ENCODE measurements around the gene GOLGA8F. TPM values are rescaled to one million over a fixed set of nuclear protein-coding genes. Genes with fewer than 3 reads are reported as not detected.
"Not testable (repeated sequence)": the region's sequence is repeated elsewhere in the genome, so short reads cannot be mapped to it uniquely, and the experiment has no call there.

The GOLGA8F gene, protein sequence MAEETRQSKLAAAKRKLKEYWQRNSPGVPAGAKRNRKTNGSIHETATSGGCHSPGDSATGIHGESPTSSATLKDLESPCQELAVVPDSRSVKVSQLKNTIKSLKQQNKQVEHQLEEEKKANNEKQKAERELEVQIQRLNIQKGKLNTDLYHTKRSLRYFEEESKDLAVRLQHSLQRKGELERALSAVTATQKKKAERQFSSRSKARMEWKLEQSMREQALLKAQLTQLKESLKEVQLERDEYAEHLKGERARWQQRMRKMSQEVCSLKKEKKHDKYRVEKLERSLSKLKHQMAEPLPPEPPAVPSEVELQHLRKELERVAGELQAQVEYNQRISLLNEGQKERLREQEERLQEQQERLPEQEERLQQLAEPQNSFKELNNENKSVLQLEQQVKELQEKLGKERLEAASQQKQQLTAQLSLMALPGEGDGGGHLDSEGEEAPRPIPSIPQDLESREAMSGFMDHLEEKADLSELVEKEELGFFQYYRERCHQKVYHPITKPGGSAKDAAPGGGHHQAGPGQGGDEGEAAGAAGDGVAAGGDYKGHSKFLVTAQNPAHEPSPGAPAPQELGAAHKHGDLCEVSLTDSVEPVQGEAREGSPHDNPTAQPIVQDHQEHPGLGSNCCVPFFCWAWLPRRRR
- not detected for polyA plus RNA-seq

DNA sequence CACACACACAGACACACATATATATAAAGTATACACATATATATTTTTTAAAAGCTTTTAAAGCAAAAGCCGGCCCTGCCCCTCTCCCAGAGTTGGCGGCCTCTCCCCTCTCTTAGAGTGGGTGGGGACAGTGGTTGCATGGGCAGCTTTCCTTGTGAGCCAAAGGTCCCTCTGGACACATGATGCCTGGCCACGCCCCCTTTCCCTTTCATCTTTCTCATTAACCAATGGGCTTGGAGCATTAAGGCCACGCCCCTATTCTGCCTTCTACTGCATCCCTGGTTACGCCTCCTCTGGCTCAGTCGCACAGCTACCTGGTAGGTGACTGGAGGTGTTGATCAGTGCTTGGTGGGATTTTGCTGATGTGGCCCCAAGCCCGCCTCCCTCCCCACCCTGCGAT, at the start of gene GOLGA8F:
Gene GOLGA8F, plus strand, starts transcription at position 301 of the 400 bp plus-strand sequence. Its CDS starts 98 bp downstream, at position 399.
- not testable (repeated sequence) for H3K27me3 ChIP-seq (ENCODE audit: control insufficient read depth in 1 of 2, insufficient read depth in 2 of 2, low read length in 2 of 2); H3K9me3 ChIP-seq (ENCODE audit: control insufficient read depth in 2 of 2, insufficient read depth in 1 of 2, low read depth in 1 of 2, low read length in 1 of 2); H3K4me3 ChIP-seq (ENCODE audit: low read depth in 1 of 2, low read length in 2 of 2); H3K27ac ChIP-seq (ENCODE audit: low read depth in 2 of 2, low read length in 1 of 2); H3K36me3 ChIP-seq (ENCODE audit: control insufficient read depth in 2 of 2, insufficient read depth in 2 of 2, low read length in 1 of 2); H3K4me1 ChIP-seq (ENCODE audit: control insufficient read depth in 2 of 2, insufficient read depth in 2 of 2, low read length in 1 of 2)
- WGBS, 2 donors, result no CpG with 5 or more reads among the region's 8 CpGs

DNA sequence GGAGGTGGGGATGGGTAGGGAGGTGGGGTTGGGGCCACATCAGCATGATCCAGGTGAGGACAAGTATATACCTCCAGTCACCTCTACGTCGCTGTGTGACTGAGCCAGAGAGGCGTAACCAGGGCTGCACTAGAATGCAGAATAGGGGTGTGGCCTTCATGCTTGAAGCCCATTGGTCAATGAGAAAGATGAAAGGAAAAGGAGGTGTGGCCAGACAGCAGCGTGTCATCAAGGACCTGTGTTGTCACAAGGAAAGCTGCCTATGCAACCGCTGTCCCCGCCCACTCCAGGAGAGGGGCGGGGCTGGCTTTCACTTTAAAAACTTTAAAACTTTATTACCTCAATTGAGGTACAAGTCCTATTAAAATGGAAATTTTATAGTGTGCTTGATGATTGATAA, 20.5 kb upstream of the GOLGA8F start, which contains the start of gene GOLGA6L24:
Gene GOLGA6L24, minus strand, starts transcription at position 101 of the 400 bp plus-strand sequence. Its CDS starts 61 bp downstream, at position 40.
- not testable (repeated sequence) for H3K27ac ChIP-seq (ENCODE audit: low read depth in 2 of 2, low read length in 1 of 2); H3K9me3 ChIP-seq (ENCODE audit: control insufficient read depth in 2 of 2, insufficient read depth in 1 of 2, low read depth in 1 of 2, low read length in 1 of 2); H3K36me3 ChIP-seq (ENCODE audit: control insufficient read depth in 2 of 2, insufficient read depth in 2 of 2, low read length in 1 of 2); H3K4me1 ChIP-seq (ENCODE audit: control insufficient read depth in 2 of 2, insufficient read depth in 2 of 2, low read length in 1 of 2); H3K27me3 ChIP-seq (ENCODE audit: control insufficient read depth in 1 of 2, insufficient read depth in 2 of 2, low read length in 2 of 2); H3K4me3 ChIP-seq (ENCODE audit: low read depth in 1 of 2, low read length in 2 of 2)
- no CpG with 5 or more reads among the region's 7 CpGs for WGBS, 2 donors

DNA sequence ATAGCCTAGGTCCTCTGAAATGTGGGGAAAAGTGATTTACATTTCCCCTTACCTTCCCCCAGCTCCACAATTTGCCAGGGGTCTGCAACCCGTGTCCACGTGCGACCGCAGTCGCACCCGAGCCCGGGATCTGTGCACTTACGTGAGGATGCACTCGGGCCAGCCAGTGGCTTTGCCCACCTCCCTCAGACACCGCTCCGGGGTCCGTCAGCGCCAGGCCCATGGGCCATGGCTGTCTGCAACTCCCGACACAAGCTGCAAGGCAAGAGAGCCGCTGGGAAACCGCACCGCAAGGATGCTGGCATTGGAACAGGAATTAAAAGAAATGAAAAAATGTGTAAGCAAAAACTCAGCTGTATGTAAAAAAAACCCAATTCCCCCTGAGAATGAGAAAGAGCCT, 13.0 kb upstream of the GOLGA8F start:
- WGBS, 2 donors, result 92 to 95% methylated on average over 7 to 12 of the region's 17 CpGs
- H3K4me1 ChIP-seq (ENCODE audit: control insufficient read depth in 2 of 2, insufficient read depth in 2 of 2, low read length in 1 of 2); H3K36me3 ChIP-seq (ENCODE audit: control insufficient read depth in 2 of 2, insufficient read depth in 2 of 2, low read length in 1 of 2); H3K27ac ChIP-seq (ENCODE audit: low read depth in 2 of 2, low read length in 1 of 2); H3K9me3 ChIP-seq (ENCODE audit: control insufficient read depth in 2 of 2, insufficient read depth in 1 of 2, low read depth in 1 of 2, low read length in 1 of 2); H3K27me3 ChIP-seq (ENCODE audit: control insufficient read depth in 1 of 2, insufficient read depth in 2 of 2, low read length in 2 of 2); H3K4me3 ChIP-seq (ENCODE audit: low read depth in 1 of 2, low read length in 2 of 2): not testable (repeated sequence)

DNA sequence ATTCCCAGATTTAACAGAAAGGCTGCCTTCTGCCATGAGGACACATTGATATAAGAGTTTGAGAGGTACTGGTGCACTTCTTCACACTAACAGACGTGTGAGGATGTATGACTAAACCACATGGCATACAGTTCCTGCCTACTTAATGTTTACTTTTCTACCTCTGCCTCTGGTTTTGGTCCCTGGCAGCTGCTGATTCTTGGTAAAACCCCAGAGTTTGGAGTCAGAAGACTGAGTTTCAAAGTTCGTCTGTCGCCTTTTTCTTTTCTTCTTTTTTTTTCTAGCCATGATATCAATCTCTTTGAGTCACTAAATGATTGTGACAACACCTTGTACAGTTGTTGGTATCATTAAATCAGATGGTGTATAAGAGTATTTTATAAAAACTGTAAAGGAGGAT, 1.6 kb downstream of the GOLGA8F start:
- 40 to 51% methylated on average over 2 of the region's 3 CpGs for WGBS, 2 donors
- H3K4me1 ChIP-seq (ENCODE audit: control insufficient read depth in 2 of 2, insufficient read depth in 2 of 2, low read length in 1 of 2); H3K9me3 ChIP-seq (ENCODE audit: control insufficient read depth in 2 of 2, insufficient read depth in 1 of 2, low read depth in 1 of 2, low read length in 1 of 2); H3K27me3 ChIP-seq (ENCODE audit: control insufficient read depth in 1 of 2, insufficient read depth in 2 of 2, low read length in 2 of 2); H3K4me3 ChIP-seq (ENCODE audit: low read depth in 1 of 2, low read length in 2 of 2); H3K36me3 ChIP-seq (ENCODE audit: control insufficient read depth in 2 of 2, insufficient read depth in 2 of 2, low read length in 1 of 2); H3K27ac ChIP-seq (ENCODE audit: low read depth in 2 of 2, low read length in 1 of 2): not testable (repeated sequence)

DNA sequence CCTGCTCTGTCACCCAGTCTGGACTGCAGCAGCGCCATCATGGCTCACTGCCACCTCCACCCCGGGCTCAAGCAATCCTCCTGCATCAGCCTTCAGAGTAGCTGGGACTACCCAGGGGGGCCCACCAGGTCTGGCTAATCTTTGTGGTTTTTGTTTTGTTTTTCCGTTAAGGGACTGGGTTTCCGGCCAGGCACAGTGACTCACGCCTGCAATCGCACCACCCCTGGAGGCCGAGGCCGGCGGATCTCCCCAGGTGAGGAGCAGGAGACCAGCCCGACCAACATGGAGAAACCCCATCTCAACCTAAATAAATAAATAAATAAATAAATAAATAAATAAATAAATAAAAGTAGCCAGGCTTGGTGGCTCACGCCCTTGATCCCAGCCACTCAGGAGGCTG, 17.6 kb downstream of the GOLGA8F start:
- H3K36me3 ChIP-seq (ENCODE audit: control insufficient read depth in 2 of 2, insufficient read depth in 2 of 2, low read length in 1 of 2); H3K27ac ChIP-seq (ENCODE audit: low read depth in 2 of 2, low read length in 1 of 2); H3K27me3 ChIP-seq (ENCODE audit: control insufficient read depth in 1 of 2, insufficient read depth in 2 of 2, low read length in 2 of 2); H3K9me3 ChIP-seq (ENCODE audit: control insufficient read depth in 2 of 2, insufficient read depth in 1 of 2, low read depth in 1 of 2, low read length in 1 of 2); H3K4me3 ChIP-seq (ENCODE audit: low read depth in 1 of 2, low read length in 2 of 2); H3K4me1 ChIP-seq (ENCODE audit: control insufficient read depth in 2 of 2, insufficient read depth in 2 of 2, low read length in 1 of 2): not testable (repeated sequence)
- WGBS, 2 donors, result 86 to 100% methylated on average over 1 to 2 of the region's 11 CpGs

DNA sequence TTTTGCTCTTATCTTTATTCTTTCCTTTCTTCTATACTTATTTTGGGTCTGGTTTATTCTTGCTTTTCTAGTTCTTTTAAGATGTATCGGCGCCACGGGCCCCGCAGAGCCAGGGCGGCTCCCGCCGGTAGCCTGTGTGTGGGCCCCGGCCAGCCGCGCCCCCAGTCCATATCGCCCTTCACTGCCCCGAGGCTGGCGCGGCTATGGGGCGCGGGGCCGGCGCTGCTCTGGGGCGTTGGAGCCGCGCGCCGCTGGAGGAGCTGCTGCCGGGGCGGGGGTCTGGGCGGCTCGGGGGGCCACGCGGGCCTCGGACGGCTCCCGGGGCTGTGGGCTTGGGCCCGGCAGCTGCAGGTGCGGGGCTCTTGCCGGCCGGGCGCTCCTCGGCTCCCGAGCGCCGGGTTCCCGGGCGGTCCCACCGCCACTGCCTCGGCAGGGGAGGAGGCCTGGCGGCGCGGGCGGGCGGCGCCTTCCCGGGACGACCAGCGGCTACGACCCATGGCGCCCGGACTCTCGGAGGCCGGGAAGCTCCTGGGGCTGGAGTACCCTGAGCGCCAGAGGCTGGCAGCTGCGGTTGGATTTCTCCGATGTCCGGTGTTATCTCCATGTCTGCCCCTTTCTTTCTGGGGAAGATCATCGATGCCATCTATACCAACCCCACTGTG, 24.4 kb downstream of the GOLGA8F start:
- H3K27me3 ChIP-seq (ENCODE audit: control insufficient read depth in 1 of 2, insufficient read depth in 2 of 2, low read length in 2 of 2); H3K36me3 ChIP-seq (ENCODE audit: control insufficient read depth in 2 of 2, insufficient read depth in 2 of 2, low read length in 1 of 2); H3K9me3 ChIP-seq (ENCODE audit: control insufficient read depth in 2 of 2, insufficient read depth in 1 of 2, low read depth in 1 of 2, low read length in 1 of 2); H3K27ac ChIP-seq (ENCODE audit: low read depth in 2 of 2, low read length in 1 of 2); H3K4me3 ChIP-seq (ENCODE audit: low read depth in 1 of 2, low read length in 2 of 2); H3K4me1 ChIP-seq (ENCODE audit: control insufficient read depth in 2 of 2, insufficient read depth in 2 of 2, low read length in 1 of 2): not testable (repeated sequence)
- WGBS, 2 donors, result no CpG with 5 or more reads among the region's 64 CpGs

DNA sequence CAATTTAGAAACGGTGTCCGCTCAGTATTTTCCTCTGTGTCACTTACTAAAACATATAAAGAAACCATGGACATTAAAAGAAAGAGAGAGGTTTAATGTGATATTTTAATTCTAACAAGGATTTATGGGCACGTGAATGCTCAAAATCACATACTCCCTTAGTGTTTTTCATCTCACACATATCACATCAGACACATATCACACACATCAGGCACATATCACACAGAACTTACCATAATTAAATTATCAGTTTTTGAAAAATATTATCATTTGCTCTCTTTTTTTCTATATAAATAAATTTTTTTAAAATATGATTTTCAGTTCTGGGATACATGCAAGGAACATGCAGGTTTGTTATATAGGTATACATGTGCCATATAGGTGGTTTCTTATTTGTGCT, 42.0 kb downstream of the GOLGA8F start:
- not testable (repeated sequence) for H3K27ac ChIP-seq (ENCODE audit: low read depth in 2 of 2, low read length in 1 of 2); H3K27me3 ChIP-seq (ENCODE audit: control insufficient read depth in 1 of 2, insufficient read depth in 2 of 2, low read length in 2 of 2); H3K9me3 ChIP-seq (ENCODE audit: control insufficient read depth in 2 of 2, insufficient read depth in 1 of 2, low read depth in 1 of 2, low read length in 1 of 2); H3K4me1 ChIP-seq (ENCODE audit: control insufficient read depth in 2 of 2, insufficient read depth in 2 of 2, low read length in 1 of 2); H3K4me3 ChIP-seq (ENCODE audit: low read depth in 1 of 2, low read length in 2 of 2); H3K36me3 ChIP-seq (ENCODE audit: control insufficient read depth in 2 of 2, insufficient read depth in 2 of 2, low read length in 1 of 2)
- WGBS, 2 donors, result 70 to 78% methylated on average over 1 of the region's 3 CpGs

DNA sequence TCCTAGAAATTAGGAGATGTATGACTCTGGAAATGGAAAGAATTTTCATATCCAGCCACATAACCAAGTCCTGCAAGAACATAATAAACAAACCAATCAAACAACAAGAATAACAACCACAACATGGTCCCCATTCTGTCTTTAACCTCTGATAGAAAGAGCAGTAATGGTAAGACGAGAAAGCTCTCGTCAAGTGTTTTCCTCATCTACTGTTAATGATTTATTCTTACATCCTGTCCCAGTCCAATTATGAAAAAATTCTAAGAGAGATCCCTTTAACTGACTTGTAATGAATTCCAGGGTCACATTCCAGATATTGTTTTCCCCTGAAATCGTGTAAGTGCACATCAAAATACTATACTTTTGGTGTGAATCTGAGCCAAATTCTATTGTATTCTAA, 57.1 kb downstream of the GOLGA8F start:
- H3K36me3 ChIP-seq (ENCODE audit: control insufficient read depth in 2 of 2, insufficient read depth in 2 of 2, low read length in 1 of 2); H3K4me1 ChIP-seq (ENCODE audit: control insufficient read depth in 2 of 2, insufficient read depth in 2 of 2, low read length in 1 of 2); H3K27ac ChIP-seq (ENCODE audit: low read depth in 2 of 2, low read length in 1 of 2); H3K27me3 ChIP-seq (ENCODE audit: control insufficient read depth in 1 of 2, insufficient read depth in 2 of 2, low read length in 2 of 2); H3K4me3 ChIP-seq (ENCODE audit: low read depth in 1 of 2, low read length in 2 of 2); H3K9me3 ChIP-seq (ENCODE audit: control insufficient read depth in 2 of 2, insufficient read depth in 1 of 2, low read depth in 1 of 2, low read length in 1 of 2): not testable (repeated sequence)
- WGBS, 2 donors, result no CpG with 5 or more reads among the region's 3 CpGs

Data from esophagus (tissue), 2 donors.